ENCODE results near the gene ZNF697. TPM values are rescaled to one million over a fixed set of nuclear protein-coding genes. Genes with fewer than 3 reads are reported as not detected.

Gene ZNF697
- polyA plus RNA-seq, 1 experiment: 12.9 TPM

DNA sequence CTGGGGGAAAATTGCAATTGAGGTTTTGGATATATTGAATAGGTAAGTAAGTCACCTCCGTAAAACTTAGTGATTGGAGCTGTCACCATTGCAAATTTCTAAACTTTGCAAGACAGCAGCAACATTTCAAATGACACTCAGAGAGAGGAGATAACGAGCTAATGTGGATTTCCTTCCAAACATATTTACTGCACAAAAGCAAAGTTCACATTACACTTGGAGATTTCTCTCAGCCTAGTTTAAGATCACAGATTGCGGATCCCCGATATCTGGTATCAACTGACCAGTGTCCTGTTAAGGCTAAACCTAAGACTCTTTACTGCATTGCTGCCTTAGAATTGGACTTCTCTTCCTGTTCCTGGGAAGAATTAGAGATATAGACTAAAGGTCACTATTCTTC lies 47.5 kb downstream of the ZNF697 start:
- ChIA-PET CTCF (interaction anchor here (0.7 to 1.8 kb wide), 3 partner anchors 11 to 75 kb away, joined by 3 to 7 read pairs (median 3); no protein-coding TSS in a partner anchor), POLR2A (no interaction called here)
- no peak for TF ChIP-seq CTCF (IDR thresholded peaks at IDR 0.05; ENCODE audit: low read depth, low read length)

GRCh38 chr1:119595606-119596005 lies 52.5 kb downstream of the ZNF697 start:
- TF ChIP-seq CTCF (IDR thresholded peaks at IDR 0.05; ENCODE audit: low read depth, low read length): no peak
- Histone ChIP-seq H3K9me3 (ENCODE audit: control insufficient read depth, insufficient read depth, low read length) (no peaks in the 10 kb centered on the region), H3K27me3 (ENCODE audit: control insufficient read depth, insufficient read depth, low read length) (peaks cover 5% of the 10 kb centered on the region), H3K27ac (ENCODE audit: low read depth, low read length) (no peak overlapping the region), H3K4me3 (ENCODE audit: low read depth, low read length) (no peak overlapping the region)
- ChIA-PET CTCF (interaction anchor here (0.5 kb wide), 1 partner anchor 68 kb away, joined by 10 read pairs; no protein-coding TSS in a partner anchor), POLR2A (no interaction called here)
- no peak for DNase-seq (ENCODE audit: low read depth, low spot score)

More for the DNA sequence above, 47.5 kb downstream of the ZNF697 start:
- Histone ChIP-seq H3K4me3 (ENCODE audit: low read depth, low read length) (no peak overlapping the region), H3K9me3 (ENCODE audit: control insufficient read depth, insufficient read depth, low read length) (no peaks in the 10 kb centered on the region), H3K27ac (ENCODE audit: low read depth, low read length) (no peak overlapping the region), H3K27me3 (ENCODE audit: control insufficient read depth, insufficient read depth, low read length) (peaks cover 2% of the 10 kb centered on the region)
- no peak for DNase-seq (ENCODE audit: low read depth, low spot score)

- CTCF ChIA-PET: no interaction called here
- no peak overlapping the region for H3K4me3 ChIP-seq (ENCODE audit: low read depth, low read length)
- POLR2A ChIA-PET: no interaction called here
Observed at GRCh38 chr1:119595168-119595567, 52.9 kb downstream of the ZNF697 start.

GRCh38 chr1:119594376-119594775 lies 53.7 kb downstream of the ZNF697 start:
- POLR2A ChIA-PET: no interaction called here
- Histone ChIP-seq H3K9me3 (ENCODE audit: control insufficient read depth, insufficient read depth, low read length) (no peaks in the 10 kb centered on the region), H3K4me3 (ENCODE audit: low read depth, low read length) (no peak overlapping the region), H3K27me3 (ENCODE audit: control insufficient read depth, insufficient read depth, low read length) (peaks cover 6% of the 10 kb centered on the region), H3K27ac (ENCODE audit: low read depth, low read length) (no peak overlapping the region)
- TF ChIP-seq CTCF (IDR thresholded peaks at IDR 0.05; ENCODE audit: low read depth, low read length): no peak
- DNase-seq (ENCODE audit: low read depth, low spot score): no peak
- CTCF ChIA-PET: interaction anchor here (2.4 kb wide), 1 partner anchor 80 kb away, joined by 7 read pairs; no protein-coding TSS in a partner anchor

More at GRCh38 chr1:119595168-119595567, 52.9 kb downstream of the ZNF697 start:
- no peak for DNase-seq (ENCODE audit: low read depth, low spot score)
- no peaks in the 10 kb centered on the region for H3K9me3 ChIP-seq (ENCODE audit: control insufficient read depth, insufficient read depth, low read length)
- H3K27ac ChIP-seq (ENCODE audit: low read depth, low read length): no peak overlapping the region
- peaks cover 5% of the 10 kb centered on the region for H3K27me3 ChIP-seq (ENCODE audit: control insufficient read depth, insufficient read depth, low read length)
- TF ChIP-seq CTCF (IDR thresholded peaks at IDR 0.05; ENCODE audit: low read depth, low read length): no peak

- no peaks in the 10 kb centered on the region for H3K9me3 ChIP-seq (ENCODE audit: control insufficient read depth, insufficient read depth, low read length)
- ChIA-PET POLR2A (no interaction called here), CTCF (interaction anchor here (2.4 kb wide), 1 partner anchor 81 kb away, joined by 7 read pairs; no protein-coding TSS in a partner anchor)
- DNase-seq (ENCODE audit: low read depth, low spot score): no peak
- peaks cover 7% of the 10 kb centered on the region for H3K27me3 ChIP-seq (ENCODE audit: control insufficient read depth, insufficient read depth, low read length)
- no peak for TF ChIP-seq CTCF (IDR thresholded peaks at IDR 0.05; ENCODE audit: low read depth, low read length)
- no peak overlapping the region for H3K27ac ChIP-seq (ENCODE audit: low read depth, low read length)
- H3K4me3 ChIP-seq (ENCODE audit: low read depth, low read length): no peak overlapping the region
Observed at GRCh38 chr1:119593805-119594204, 54.3 kb downstream of the ZNF697 start.
